ENCODE measurements around the gene TBX21. TPM values are rescaled to one million over a fixed set of nuclear protein-coding genes. Genes with fewer than 3 reads are reported as not detected.

Gene TBX21
- total RNA-seq, 1 experiment from 2014 or later = not detected

GRCh38 chr17:47696717-47697642 is 36.1 kb upstream of the TBX21 start:
- no peaks in the 10 kb centered on the region for H3K9me2 ChIP-seq (replicated peaks; ENCODE audit: low read length)
- no peaks in the 10 kb centered on the region for H3K79me2 ChIP-seq (ENCODE audit: low read length)
- H4K20me1 ChIP-seq (ENCODE audit: low read length) = no peaks in the 10 kb centered on the region
- DNase-seq (no peak), ATAC-seq (no peak)
- peaks cover 15% of the 10 kb centered on the region; the same call in 1 of the 2 replicates for H3K4me1 ChIP-seq (ENCODE audit: insufficient read depth, low read length)
- no peaks in the 10 kb centered on the region for H3K27me3 ChIP-seq (ENCODE audit: low read length)
- H3K9me3 ChIP-seq (ENCODE audit: low read length) = no peaks in the 10 kb centered on the region
- no peak overlapping the region for H3K4me3 ChIP-seq (ENCODE audit: low read length)
- no peaks in the 10 kb centered on the region for H3K36me3 ChIP-seq (ENCODE audit: low read depth, low read length)
- no TSS peak for BruUV-seq (replicated peaks)
- no peaks in the 10 kb centered on the region for H3F3A ChIP-seq (ENCODE audit: low read length, unreplicated experiment)
- H3K4me2 ChIP-seq (ENCODE audit: low read length) = no peak overlapping the region
- H2AFZ ChIP-seq (ENCODE audit: low read length) = no peak overlapping the region
- ChIA-PET POLR2A (ENCODE audit: unreplicated experiment) (no interaction called here), CTCF (interaction anchor here (0.7 to 1.0 kb wide), 2 partner anchors 26 to 93 kb away, joined by 3 to 11 read pairs; no protein-coding TSS in a partner anchor)
- H3K9ac ChIP-seq (ENCODE audit: low read length) = no peak overlapping the region
- intact Hi-C loops (cut with micrococcal nuclease) = no loop called here
- no peak overlapping the region for H3K27ac ChIP-seq (ENCODE audit: low read length)
- TF ChIP-seq CTCF (conservative IDR thresholded peaks at IDR 0.05; ENCODE audit: low read depth, low read length) = no peak
- TF ChIP-seq EZH2phosphoT487 (IDR thresholded peaks at IDR 0.05; ENCODE audit: borderline replicate concordance, low read length) = no peak
- TF ChIP-seq EZH2 (IDR thresholded peaks at IDR 0.05; ENCODE audit: low read length, unreplicated experiment) = no peak

GRCh38 chr17:47697906-47698711 is 34.9 kb upstream of the TBX21 start:
- H3K4me3 ChIP-seq (ENCODE audit: low read length) = no peak overlapping the region
- no peaks in the 10 kb centered on the region for H3K79me2 ChIP-seq (ENCODE audit: low read length)
- H3K4me1 ChIP-seq (ENCODE audit: insufficient read depth, low read length) = peaks cover 12% of the 10 kb centered on the region; the same call in 1 of the 2 replicates
- intact Hi-C loops (cut with micrococcal nuclease) = no loop called here
- TF ChIP-seq EZH2phosphoT487 (IDR thresholded peaks at IDR 0.05; ENCODE audit: borderline replicate concordance, low read length) (no peak), CTCF (conservative IDR thresholded peaks at IDR 0.05; ENCODE audit: low read depth, low read length) (no peak)
- POLR2A ChIA-PET (ENCODE audit: unreplicated experiment) = no interaction called here
- ATAC-seq (no peak), DNase-seq (no peak)
- H2AFZ ChIP-seq (ENCODE audit: low read length) = no peak overlapping the region
- H3K9me3 ChIP-seq (ENCODE audit: low read length) = no peaks in the 10 kb centered on the region
- H3K9ac ChIP-seq (ENCODE audit: low read length) = no peak overlapping the region
- H3K9me2 ChIP-seq (replicated peaks; ENCODE audit: low read length) = no peaks in the 10 kb centered on the region
- no peaks in the 10 kb centered on the region for H4K20me1 ChIP-seq (ENCODE audit: low read length)
- H3K4me2 ChIP-seq (ENCODE audit: low read length) = no peak overlapping the region
- CTCF ChIA-PET = interaction anchor here (0.6 to 1.0 kb wide), 3 partner anchors 10 to 144 kb away, joined by 3 to 11 read pairs (median 3); no protein-coding TSS in a partner anchor
- no peak overlapping the region for H3K27ac ChIP-seq (ENCODE audit: low read length)
- BruUV-seq (replicated peaks) = no TSS peak
- H3K27me3 ChIP-seq (ENCODE audit: low read length) = no peaks in the 10 kb centered on the region
- H3F3A ChIP-seq (ENCODE audit: low read length, unreplicated experiment) = no peaks in the 10 kb centered on the region
- H3K36me3 ChIP-seq (ENCODE audit: low read depth, low read length) = no peaks in the 10 kb centered on the region
